PC-3 (cell line): ENCODE measurements around the gene GLG1. TPM values are rescaled to one million over a fixed set of nuclear protein-coding genes. Genes with fewer than 3 reads are reported as not detected.
A peak's percentile ranks its signal among the peaks of the same experiment; 100 is the strongest.

ENCODE experiments used
- ATAC-seq: fragments of 200-7000 bp; cut with Tn5 transposase; 2 replicates; pipeline ENCODE4 v1.9.1; 2020; ENCODE audit warnings: mild to moderate bottlenecking, moderate library complexity
- BruUV-seq: library from RNA; stranded (reverse); fragments of 400-500 nt; replicated peaks from 2 replicates; lab custom pipeline; 2021; lab: Mats Ljungman, UMichigan
- CTCF ChIA-PET: fragments of 300-600 bp; sonication (Branson Sonifier 250); formaldehyde crosslinking; loops from one replicate; lab custom pipeline; 2022; ENCODE audit warnings: antibody characterized with exemption; lab: Charles Lee
- POLR2A ChIA-PET: fragments of 300-600 bp; sonication (Branson Sonifier 250); formaldehyde crosslinking; loops from one replicate; lab custom pipeline; 2022; ENCODE audit warnings: antibody characterized with exemption; ENCODE audit not compliant: unreplicated experiment; lab: Charles Lee
- DNase-seq: peaks from one replicate; pipeline ENCODE4 v3.0.0-alpha.2; 2015
- H2AFZ ChIP-seq: fragments of 300-600 bp; sonication (generic); 2 replicates; pipeline ENCODE4 v1.6.0; 2016; ENCODE audit warnings: antibody characterized with exemption, low read length
- H3F3A ChIP-seq: fragments of 300-600 bp; sonication (generic); one replicate; pipeline ENCODE4 v1.6.0; 2017; ENCODE audit warnings: antibody characterized with exemption, low read length, control low read depth, mild to moderate bottlenecking; ENCODE audit not compliant: unreplicated experiment
- H3K27ac ChIP-seq: fragments of 300-600 bp; sonication (generic); 2 replicates; pipeline ENCODE4 v1.5.1; 2016; ENCODE audit warnings: mild to moderate bottlenecking, low read length
- H3K27me3 ChIP-seq: fragments of 300-600 bp; sonication (generic); 2 replicates; pipeline ENCODE4 v1.6.1; 2016; ENCODE audit warnings: low read length, mixed read lengths
- H3K36me3 ChIP-seq: fragments of 300-600 bp; sonication (generic); 2 replicates; pipeline ENCODE4 v1.6.1; 2016; ENCODE audit warnings: low read depth, mixed run types, low read length, mixed read lengths
- H3K4me1 ChIP-seq: fragments of 300-600 bp; sonication (generic); 2 replicates; pipeline ENCODE4 v1.5.1; 2016; ENCODE audit warnings: low read length; ENCODE audit not compliant: insufficient read depth
- H3K4me2 ChIP-seq: fragments of 300-600 bp; sonication (generic); 2 replicates; pipeline ENCODE4 v1.6.0; 2016; ENCODE audit warnings: low read length
- H3K4me3 ChIP-seq: fragments of 300-600 bp; sonication (generic); 2 replicates; pipeline ENCODE4 v1.5.1; 2016; ENCODE audit warnings: mild to moderate bottlenecking, low read length, mixed read lengths
- H3K79me2 ChIP-seq: fragments of 300-600 bp; sonication (generic); 2 replicates; pipeline ENCODE4 v1.6.1; 2017; ENCODE audit warnings: low read length, mixed read lengths
- H3K9ac ChIP-seq: fragments of 300-600 bp; sonication (generic); 2 replicates; pipeline ENCODE4 v1.6.0; 2016; ENCODE audit warnings: mild to moderate bottlenecking, low read length
- H3K9me2 ChIP-seq: fragments of 300-600 bp; sonication (generic); replicated peaks from 2 replicates; pipeline ENCODE4 v1.6.1; 2016; ENCODE audit warnings: mixed run types, low read length, mixed read lengths
- H3K9me3 ChIP-seq: fragments of 300-600 bp; sonication (generic); 2 replicates; pipeline ENCODE4 v1.6.1; 2016; ENCODE audit warnings: low read length, mixed read lengths
- H4K20me1 ChIP-seq: fragments of 300-600 bp; sonication (generic); 2 replicates; pipeline ENCODE4 v1.6.1; 2016; ENCODE audit warnings: low read length, mixed read lengths
- CTCF ChIP-seq: fragments of 300-600 bp; sonication (generic); conservative IDR thresholded peaks from 2 replicates; pipeline ENCODE4 v1.5.1; 2017; ENCODE audit warnings: antibody characterized with exemption, low read depth, mild to moderate bottlenecking, low read length
- EZH2 ChIP-seq: fragments of 300-600 bp; sonication (generic); IDR thresholded peaks from one replicate; pipeline ENCODE4 v1.6.1; 2017; ENCODE audit warnings: antibody characterized with exemption, mild to moderate bottlenecking, low read length; ENCODE audit not compliant: unreplicated experiment
- EZH2phosphoT487 ChIP-seq: fragments of 300-600 bp; sonication (generic); IDR thresholded peaks from 2 replicates; pipeline ENCODE4 v1.6.1; 2018; ENCODE audit warnings: mild to moderate bottlenecking, antibody characterized with exemption, low read length, borderline replicate concordance
- intact Hi-C: fragments of 100-400 bp; cut with micrococcal nuclease; formaldehyde crosslinking; loops from 2 replicates; pipeline ENCODE4 v1.9.0; 2023
- total RNA-seq: library from RNA; depleted of rRNA; stranded (reverse); fragments of >200 nt; gene quantifications from 2 replicates; pipeline ENCODE4 v1.2.3, GENCODE V29; 2014

The GLG1 gene
- total RNA-seq, 1 experiment from 2014 or later = 63.5 TPM

GRCh38 chr16:74635303-74635702 is 28.4 kb upstream of the GLG1 start:
- H3K79me2 ChIP-seq = no peaks in the 10 kb centered on the region
- no peak for ATAC-seq
- intact Hi-C loops = no loop called here

GRCh38 chr16:74633686-74634085 is 26.8 kb upstream of the GLG1 start:
- Histone ChIP-seq H2AFZ (no peak overlapping the region), H3K9me3 (no peaks in the 10 kb centered on the region), H3K36me3 (peaks cover 55% of the 10 kb centered on the region), H3K27me3 (no peaks in the 10 kb centered on the region), H3K4me3 (no peak overlapping the region), H3K4me2 (no peak overlapping the region), H3F3A (peaks cover 2% of the 10 kb centered on the region), H3K27ac (no peak overlapping the region), H3K9ac (no peak overlapping the region), H3K4me1 (no peaks in the 10 kb centered on the region), H3K9me2 (no peaks in the 10 kb centered on the region), H4K20me1 (no peaks in the 10 kb centered on the region), H3K79me2 (no peaks in the 10 kb centered on the region)
- ATAC-seq = no peak
- DNase-seq = no peak
- TF ChIP-seq EZH2phosphoT487 (no peak), CTCF (no peak), EZH2 (no peak)
- CTCF ChIA-PET = no interaction called here
- BruUV-seq = no TSS peak
- POLR2A ChIA-PET = no interaction called here
- intact Hi-C loops = no loop called here

More at GRCh38 chr16:74635303-74635702, 28.4 kb upstream of the GLG1 start:
- Histone ChIP-seq H3K9me3 (no peaks in the 10 kb centered on the region), H3K9me2 (no peaks in the 10 kb centered on the region), H3K27ac (no peak overlapping the region), H3K4me2 (no peak overlapping the region), H4K20me1 (no peaks in the 10 kb centered on the region), H3F3A (no peaks in the 10 kb centered on the region), H3K27me3 (no peaks in the 10 kb centered on the region), H3K9ac (no peak overlapping the region), H3K4me3 (no peak overlapping the region), H3K36me3 (peaks cover 51% of the 10 kb centered on the region), H3K4me1 (no peaks in the 10 kb centered on the region), H2AFZ (no peak overlapping the region)
- TF ChIP-seq EZH2 (no peak), CTCF (no peak), EZH2phosphoT487 (no peak)
- DNase-seq = no peak
- CTCF ChIA-PET = no interaction called here
- POLR2A ChIA-PET = no interaction called here
- no TSS peak for BruUV-seq

GRCh38 chr16:74627506-74628220 is 20.7 kb upstream of the GLG1 start:
- no peaks in the 10 kb centered on the region for H3K9me3 ChIP-seq
- ATAC-seq (0 out of 2 replicates have a peak, but pooled peaks have one; percentile 15), DNase-seq (no peak)
- ChIA-PET POLR2A (no interaction called here), CTCF (no interaction called here)
- no peak overlapping the region for H3K4me2 ChIP-seq
- no peaks in the 10 kb centered on the region for H3K4me1 ChIP-seq
- no peaks in the 10 kb centered on the region for H3K79me2 ChIP-seq
- intact Hi-C loops = loop anchor here (10.0 kb wide), 1 partner anchor 183 kb away; no protein-coding TSS in a partner anchor
- no peak overlapping the region for H3K9ac ChIP-seq
- no peak overlapping the region for H2AFZ ChIP-seq
- H3K9me2 ChIP-seq = no peaks in the 10 kb centered on the region
- H3F3A ChIP-seq = peaks cover 3% of the 10 kb centered on the region
- TF ChIP-seq EZH2 = no peak
- TF ChIP-seq CTCF = no peak
- no peak for TF ChIP-seq EZH2phosphoT487
- peaks cover 4% of the 10 kb centered on the region; the same call in 1 of the 2 replicates for H4K20me1 ChIP-seq
- BruUV-seq = no TSS peak
- no peak overlapping the region for H3K27ac ChIP-seq
- H3K4me3 ChIP-seq = no peak overlapping the region
- peaks cover 68% of the 10 kb centered on the region for H3K36me3 ChIP-seq
- no peaks in the 10 kb centered on the region for H3K27me3 ChIP-seq
